Smooth muscle cell (in vitro differentiated cells): Measurements from ENCODE around the gene EXD2. TPM values are rescaled to one million over a fixed set of nuclear protein-coding genes. Genes with fewer than 3 reads are reported as not detected.

Experiments
- DNase-seq: peaks from one replicate; lab custom pipeline; 2025; ENCODE audit not compliant: unreplicated experiment; lab: John Stamatoyannopoulos, UW
- H2AFZ ChIP-seq: fragments of 200-600 bp; sonication (generic); 2 replicates; pipeline ENCODE4 v1.6.0; 2016; ENCODE audit warnings: antibody characterized with exemption, low read depth, mild to moderate bottlenecking
- H3F3A ChIP-seq: fragments of 200-600 bp; sonication (generic); 2 replicates; pipeline ENCODE4 v1.6.0; 2017; ENCODE audit warnings: antibody characterized with exemption, low read depth
- H3K27ac ChIP-seq: fragments of 200-600 bp; sonication (generic); 2 replicates; pipeline ENCODE4 v1.5.1; 2016; ENCODE audit warnings: low read depth, mild to moderate bottlenecking
- H3K27me3 ChIP-seq: fragments of 200-600 bp; sonication (generic); 2 replicates; pipeline ENCODE4 v1.6.1; 2016; ENCODE audit warnings: low read depth, mild to moderate bottlenecking
- H3K36me3 ChIP-seq: fragments of 200-600 bp; sonication (generic); 2 replicates; pipeline ENCODE4 v1.5.1; 2016; ENCODE audit warnings: low read depth
- H3K4me1 ChIP-seq: fragments of 200-600 bp; sonication (generic); 2 replicates; pipeline ENCODE4 v1.5.1; 2016; ENCODE audit warnings: low read depth
- H3K4me2 ChIP-seq: fragments of 200-600 bp; sonication (generic); 2 replicates; pipeline ENCODE4 v1.6.0; 2016; ENCODE audit warnings: mild to moderate bottlenecking
- H3K4me3 ChIP-seq: fragments of 200-600 bp; sonication (generic); 2 replicates; pipeline ENCODE4 v1.5.1; 2016; ENCODE audit warnings: mild to moderate bottlenecking
- H3K79me2 ChIP-seq: fragments of 200-600 bp; sonication (generic); 2 replicates; pipeline ENCODE4 v1.6.0; 2016; ENCODE audit warnings: low read depth, mild to moderate bottlenecking
- H3K9ac ChIP-seq: fragments of 200-600 bp; sonication (generic); 2 replicates; pipeline ENCODE4 v1.6.0; 2016; ENCODE audit warnings: low read depth
- H3K9me3 ChIP-seq: fragments of 200-600 bp; sonication (generic); replicated peaks from 2 replicates; pipeline ENCODE4 v1.5.1; 2016; ENCODE audit warnings: low read depth
- H4K20me1 ChIP-seq: fragments of 200-600 bp; sonication (generic); 2 replicates; pipeline ENCODE4 v1.6.0; 2016; ENCODE audit warnings: low read depth
- WGBS: methylation state at CpG from one replicate; pipeline ENCODE4 v1.1.7; 2016; ENCODE audit warnings: low lambda C conversion rate; 5-methylcytosine and 5-hydroxymethylcytosine counted together
- polyA plus RNA-seq: library from polyadenylated mRNA; unstranded; fragments of >200 nt; fragmentation: Nextera tagmentation; extraction: Ambion mirVana; gene quantifications from 2 replicates; pipeline ENCODE4 v1.2.1, GENCODE V29; 2016
- total RNA-seq: library from RNA; depleted of rRNA; stranded (reverse); fragments of >200 nt; gene quantifications from 2 replicates; pipeline ENCODE4 v1.2.3, GENCODE V29; 2014
- TF ChIP-seq, protein P1 (sequence below): fragments of 200-600 bp; sonication (generic); IDR thresholded peaks from 2 replicates; pipeline ENCODE4 v1.5.1; 2017; ENCODE audit warnings: borderline replicate concordance, mild to moderate bottlenecking, antibody characterized with exemption; ENCODE audit not compliant: insufficient read depth, poor library complexity, severe bottlenecking

Gene EXD2
- total and polyA plus RNA-seq, 2 experiments from 2014 or later: 12.0 to 12.5 TPM

DNA sequence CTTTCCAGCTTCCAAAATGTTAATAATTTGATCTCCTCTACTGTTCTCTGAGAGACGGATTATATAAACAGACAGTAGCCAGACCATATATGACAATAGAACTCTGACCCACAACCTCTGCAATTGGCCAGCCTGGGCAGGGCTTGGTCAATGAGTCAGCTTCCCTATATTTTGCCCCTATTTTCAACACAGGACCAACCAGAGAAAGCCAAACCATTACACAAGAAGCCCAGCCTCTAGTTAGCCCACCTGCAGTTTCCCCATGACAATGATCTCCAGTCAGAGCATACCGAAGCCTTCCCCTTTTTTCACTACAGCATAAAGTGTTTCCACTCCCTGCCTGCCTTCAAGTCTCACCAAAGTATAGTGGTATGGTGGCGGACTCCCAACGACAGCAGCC is 7.6 kb upstream of the EXD2 start:
- H3K27ac ChIP-seq: no peak overlapping the region
- no peaks in the 10 kb centered on the region for H3K36me3 ChIP-seq
- H3F3A ChIP-seq: peaks cover 3% of the 10 kb centered on the region
- no peak overlapping the region for H3K4me2 ChIP-seq
- no peak for DNase-seq
- no peaks in the 10 kb centered on the region for H3K27me3 ChIP-seq
- TF ChIP-seq, protein P1, sequence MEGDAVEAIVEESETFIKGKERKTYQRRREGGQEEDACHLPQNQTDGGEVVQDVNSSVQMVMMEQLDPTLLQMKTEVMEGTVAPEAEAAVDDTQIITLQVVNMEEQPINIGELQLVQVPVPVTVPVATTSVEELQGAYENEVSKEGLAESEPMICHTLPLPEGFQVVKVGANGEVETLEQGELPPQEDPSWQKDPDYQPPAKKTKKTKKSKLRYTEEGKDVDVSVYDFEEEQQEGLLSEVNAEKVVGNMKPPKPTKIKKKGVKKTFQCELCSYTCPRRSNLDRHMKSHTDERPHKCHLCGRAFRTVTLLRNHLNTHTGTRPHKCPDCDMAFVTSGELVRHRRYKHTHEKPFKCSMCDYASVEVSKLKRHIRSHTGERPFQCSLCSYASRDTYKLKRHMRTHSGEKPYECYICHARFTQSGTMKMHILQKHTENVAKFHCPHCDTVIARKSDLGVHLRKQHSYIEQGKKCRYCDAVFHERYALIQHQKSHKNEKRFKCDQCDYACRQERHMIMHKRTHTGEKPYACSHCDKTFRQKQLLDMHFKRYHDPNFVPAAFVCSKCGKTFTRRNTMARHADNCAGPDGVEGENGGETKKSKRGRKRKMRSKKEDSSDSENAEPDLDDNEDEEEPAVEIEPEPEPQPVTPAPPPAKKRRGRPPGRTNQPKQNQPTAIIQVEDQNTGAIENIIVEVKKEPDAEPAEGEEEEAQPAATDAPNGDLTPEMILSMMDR: no peak
- H4K20me1 ChIP-seq: no peaks in the 10 kb centered on the region
- WGBS: 61% methylated on average over 4 of the region's 4 CpGs
- no peak overlapping the region for H3K4me3 ChIP-seq
- no peak overlapping the region for H2AFZ ChIP-seq
- H3K4me1 ChIP-seq: no peaks in the 10 kb centered on the region
- no peak overlapping the region for H3K9ac ChIP-seq
- no peaks in the 10 kb centered on the region for H3K79me2 ChIP-seq
- H3K9me3 ChIP-seq: no peaks in the 10 kb centered on the region

DNA sequence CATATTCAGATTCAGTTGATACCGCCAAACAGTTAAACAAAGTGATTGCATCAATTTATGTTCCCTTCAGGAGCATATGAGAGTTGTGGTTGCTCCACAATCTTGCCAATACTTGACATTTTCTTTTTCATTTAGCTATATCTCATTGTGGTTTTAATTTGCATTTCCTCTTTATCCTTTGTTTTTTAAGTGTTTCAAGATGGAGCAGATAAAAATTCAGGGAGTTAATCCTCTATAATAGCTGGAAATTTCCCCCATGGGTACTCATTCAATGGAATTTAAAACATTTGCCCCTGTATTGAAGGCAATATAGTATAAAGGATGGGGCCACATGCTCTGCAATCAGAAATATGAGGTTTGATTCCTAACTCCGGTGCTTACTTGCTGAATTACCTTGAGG is 1.1 kb upstream of the EXD2 start:
- TF ChIP-seq, protein P1: no peak
- H3K36me3 ChIP-seq: no peaks in the 10 kb centered on the region
- DNase-seq: no peak
- H3K4me2 ChIP-seq: no peak overlapping the region
- 84% methylated on average over 2 of the region's 2 CpGs for WGBS
- H4K20me1 ChIP-seq: no peaks in the 10 kb centered on the region
- no peaks in the 10 kb centered on the region for H3F3A ChIP-seq
- H3K4me1 ChIP-seq: peaks cover 7% of the 10 kb centered on the region
- H3K9me3 ChIP-seq: no peaks in the 10 kb centered on the region
- peaks cover 7% of the 10 kb centered on the region for H3K79me2 ChIP-seq
- no peaks in the 10 kb centered on the region for H3K27me3 ChIP-seq
- H3K9ac ChIP-seq: no peak overlapping the region
- no peak overlapping the region for H2AFZ ChIP-seq
- no peak overlapping the region for H3K27ac ChIP-seq
- H3K4me3 ChIP-seq: no peak overlapping the region

DNA sequence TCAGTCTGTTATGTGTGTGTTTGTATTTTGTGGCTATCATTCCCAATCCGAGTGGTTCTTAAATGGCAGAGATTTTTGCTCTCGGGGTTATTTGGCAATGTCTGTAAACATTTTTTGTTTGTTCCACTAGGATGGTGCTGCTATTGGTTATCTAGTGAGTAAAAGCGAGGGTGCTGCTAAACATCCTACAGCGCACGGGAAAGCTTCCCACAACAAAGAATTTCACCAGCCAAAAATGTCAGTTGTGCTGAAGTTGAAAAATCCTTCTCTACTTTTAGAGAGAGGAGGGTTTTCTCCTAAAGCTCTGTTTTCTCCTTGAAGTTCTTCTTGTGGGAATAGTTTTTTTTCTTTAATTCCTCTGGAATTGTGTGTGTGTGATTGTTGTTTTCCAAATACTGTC is 2.4 kb downstream of the EXD2 start:
- no peaks in the 10 kb centered on the region for H3K36me3 ChIP-seq
- no peak overlapping the region for H2AFZ ChIP-seq
- no peaks in the 10 kb centered on the region for H3F3A ChIP-seq
- H3K9me3 ChIP-seq: no peaks in the 10 kb centered on the region
- no peak overlapping the region for H3K4me2 ChIP-seq
- H3K79me2 ChIP-seq: peaks cover 18% of the 10 kb centered on the region
- H3K27ac ChIP-seq: no peak overlapping the region
- DNase-seq: no peak
- TF ChIP-seq, protein P1: no peak
- 83% methylated on average over 5 of the region's 5 CpGs for WGBS
- no peak overlapping the region for H3K4me3 ChIP-seq
- H3K27me3 ChIP-seq: no peaks in the 10 kb centered on the region
- H4K20me1 ChIP-seq: peaks cover 7% of the 10 kb centered on the region
- peaks cover 7% of the 10 kb centered on the region for H3K4me1 ChIP-seq
- no peak overlapping the region for H3K9ac ChIP-seq

DNA sequence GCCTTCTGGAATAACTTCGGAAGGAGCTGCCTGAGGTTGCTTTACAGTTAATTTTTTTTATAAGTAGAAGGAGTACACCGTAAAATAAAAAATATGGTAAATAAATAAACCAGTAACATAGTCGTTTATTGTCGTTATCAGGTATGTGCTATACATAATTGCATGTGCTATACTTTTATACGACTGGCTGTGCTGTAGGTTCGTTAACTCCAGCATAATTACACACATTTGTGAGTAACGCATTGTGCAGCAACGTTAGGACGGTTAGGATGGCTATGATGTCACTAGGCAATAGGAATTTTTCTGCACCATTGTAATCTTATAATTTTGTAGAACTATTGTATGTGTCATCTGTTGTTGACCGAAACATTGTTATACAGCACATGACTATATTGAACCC is 8.5 kb downstream of the EXD2 start:
- Histone ChIP-seq H3K4me2 (no peak overlapping the region), H3K27ac (no peak overlapping the region), H4K20me1 (peaks cover 30% of the 10 kb centered on the region), H3K9me3 (no peaks in the 10 kb centered on the region), H3K79me2 (peaks cover 11% of the 10 kb centered on the region), H3F3A (no peaks in the 10 kb centered on the region), H3K4me3 (no peak overlapping the region), H3K27me3 (no peaks in the 10 kb centered on the region), H3K4me1 (no peaks in the 10 kb centered on the region), H3K9ac (no peak overlapping the region), H3K36me3 (no peaks in the 10 kb centered on the region), H2AFZ (no peak overlapping the region)
- TF ChIP-seq, protein P1: no peak
- no peak for DNase-seq
- 94% methylated on average over 10 of the region's 10 CpGs for WGBS
